ENCODE results near the gene RTL1. TPM values are rescaled to one million over a fixed set of nuclear protein-coding genes. Genes with fewer than 3 reads are reported as not detected.

Gene RTL1
- total RNA-seq, 1 donor from 2014 or later: not detected

- ATAC-seq (no peak), DNase-seq (ENCODE audit: low spot score) (no peak)
Measured at GRCh38 chr14:100867631-100868315, 35.7 kb downstream of the RTL1 start.

GRCh38 chr14:100866666-100867630 lies 36.6 kb downstream of the RTL1 start:
- DNase-seq (ENCODE audit: low spot score) (no peak), ATAC-seq (no peak)

GRCh38 chr14:100865682-100866591 lies 37.6 kb downstream of the RTL1 start:
- no peak for ATAC-seq
- no peak for DNase-seq (ENCODE audit: low spot score)

GRCh38 chr14:100864960-100865681 lies 38.4 kb downstream of the RTL1 start:
- ATAC-seq (no peak), DNase-seq (ENCODE audit: low spot score) (no peak)

- no peak for DNase-seq (ENCODE audit: low spot score)
- ATAC-seq: no peak
Measured at GRCh38 chr14:100864206-100864605, 39.3 kb downstream of the RTL1 start.

GRCh38 chr14:100862793-100863192 lies 40.7 kb downstream of the RTL1 start:
- ATAC-seq: no peak
- DNase-seq (ENCODE audit: low spot score): no peak

- DNase-seq (ENCODE audit: low spot score): no peak
- no peak for ATAC-seq
Measured at GRCh38 chr14:100862277-100862676, 41.2 kb downstream of the RTL1 start.

- no peak for ATAC-seq
- DNase-seq (ENCODE audit: low spot score): no peak
Measured at GRCh38 chr14:100861937-100862247, 41.6 kb downstream of the RTL1 start.

- ATAC-seq: no peak
Measured at GRCh38 chr14:100861188-100861936, 42.2 kb downstream of the RTL1 start.

GRCh38 chr14:100860556-100861187 lies 42.9 kb downstream of the RTL1 start:
- DNase-seq (ENCODE audit: low spot score) (no peak), ATAC-seq (no peak)

More at GRCh38 chr14:100861188-100861936, 42.2 kb downstream of the RTL1 start:
- DNase-seq (ENCODE audit: low spot score): no peak

GRCh38 chr14:100859781-100860180 lies 43.7 kb downstream of the RTL1 start:
- DNase-seq (ENCODE audit: low spot score) (no peak), ATAC-seq (no peak)

- DNase-seq (ENCODE audit: low spot score): no peak
- ATAC-seq: no peak
Measured at GRCh38 chr14:100858838-100859220, 44.7 kb downstream of the RTL1 start.

- ATAC-seq: no peak
- no peak for DNase-seq (ENCODE audit: low spot score)
Measured at GRCh38 chr14:100857923-100858837, 45.3 kb downstream of the RTL1 start.

GRCh38 chr14:100857233-100857922 lies 46.1 kb downstream of the RTL1 start:
- DNase-seq (ENCODE audit: low spot score): no peak
- ATAC-seq: no peak

- DNase-seq (ENCODE audit: low spot score): no peak
- ATAC-seq: no peak
Measured at GRCh38 chr14:100856056-100856950, 47.2 kb downstream of the RTL1 start.

GRCh38 chr14:100855256-100855930 lies 48.1 kb downstream of the RTL1 start:
- DNase-seq (ENCODE audit: low spot score) (no peak), ATAC-seq (no peak)
